Erythroblast (primary cell): ENCODE measurements around the gene RAB17.

Source experiments
- GATA1 ChIP-seq: IDR thresholded peaks from 2 replicates; pipeline ENCODE4 v1.6.1; 2011; ENCODE audit warnings: low read depth, mild to moderate bottlenecking, control low read depth, low read length, moderate library complexity
- POLR2A ChIP-seq: IDR thresholded peaks from 2 replicates; pipeline ENCODE4 v1.6.1; 2011; ENCODE audit warnings: mild to moderate bottlenecking, low read length

DNA sequence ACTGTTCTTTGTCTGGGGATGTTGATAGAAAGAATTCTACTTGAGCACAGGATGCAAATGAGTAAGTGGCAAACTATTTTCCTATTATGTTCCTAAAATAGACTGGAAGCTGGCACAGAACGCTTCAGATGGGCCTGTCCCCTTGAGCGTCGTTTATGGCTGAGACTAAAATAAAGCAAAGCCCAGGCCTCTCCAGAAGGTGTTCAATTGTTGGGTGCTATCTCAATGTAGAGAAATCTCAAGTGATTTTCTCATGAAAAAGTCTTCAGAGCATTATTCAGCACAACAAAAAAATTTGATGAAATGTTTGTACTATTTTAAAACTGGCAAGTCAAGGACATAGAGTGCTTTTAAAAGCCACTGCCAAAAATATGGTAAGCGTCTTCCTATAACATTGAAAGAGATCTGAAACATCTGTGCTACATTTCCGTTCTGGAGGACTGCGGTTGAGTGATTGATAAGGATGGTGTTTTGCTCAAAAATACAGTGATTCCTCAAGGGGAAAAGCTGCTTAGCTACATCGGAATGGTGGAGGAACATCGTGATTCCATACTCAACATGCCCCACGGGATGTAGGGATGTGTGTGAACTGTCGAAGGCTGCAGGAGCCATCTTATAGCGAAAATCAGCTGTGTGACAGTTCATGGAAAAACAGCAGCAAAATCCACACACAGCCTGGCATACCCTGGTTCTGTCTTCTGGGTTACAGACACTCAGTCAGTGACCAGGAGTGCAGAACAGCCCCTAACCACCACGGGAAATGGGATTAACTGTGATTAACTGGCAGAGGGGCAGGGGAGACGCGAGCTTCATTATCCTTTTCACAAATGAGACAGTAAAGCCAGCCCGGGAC is 26.4 kb upstream of the RAB17 start:
- TF ChIP-seq POLR2A (no peak), GATA1 (no peak)
